ENCODE results near the gene ATP4A. TPM values are rescaled to one million over a fixed set of nuclear protein-coding genes. Genes with fewer than 3 reads are reported as not detected.

Gene ATP4A
- polyA plus RNA-seq, 1 donor, result not detected

DNA sequence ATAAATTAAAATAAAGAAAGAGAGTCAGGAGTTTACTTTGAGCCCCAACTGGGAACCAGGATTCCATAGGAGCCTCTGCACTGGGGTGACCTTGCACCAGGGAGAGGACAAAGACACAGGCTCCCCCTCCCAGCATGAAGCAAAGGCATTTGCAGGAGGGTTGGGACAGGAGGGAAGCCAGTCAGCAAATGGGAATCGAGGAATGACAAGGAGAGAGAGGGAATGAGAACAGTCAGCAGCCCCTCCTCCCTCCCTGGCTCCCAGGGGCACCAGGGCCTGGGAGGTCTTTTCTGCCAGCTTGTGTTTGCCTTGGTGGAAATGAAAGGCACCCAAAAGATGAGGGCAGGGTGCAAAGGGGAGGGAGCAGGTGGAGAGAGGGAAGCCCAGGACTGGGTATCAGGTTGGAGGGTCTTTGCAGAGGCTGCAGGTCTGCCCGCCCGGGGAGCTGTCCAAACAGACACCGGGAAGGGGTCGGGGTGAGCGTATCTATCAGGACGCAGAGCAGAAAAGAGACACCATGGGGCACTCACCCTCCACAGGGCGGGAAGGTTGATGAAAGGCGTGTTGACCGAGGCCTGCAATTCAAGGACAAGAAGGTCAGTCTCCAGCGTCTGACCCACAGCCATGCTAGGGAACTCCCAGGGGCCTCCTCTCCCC lies 39.1 kb downstream of the ATP4A start:
- DNase-seq (ENCODE audit: low read depth), result no peak

DNA sequence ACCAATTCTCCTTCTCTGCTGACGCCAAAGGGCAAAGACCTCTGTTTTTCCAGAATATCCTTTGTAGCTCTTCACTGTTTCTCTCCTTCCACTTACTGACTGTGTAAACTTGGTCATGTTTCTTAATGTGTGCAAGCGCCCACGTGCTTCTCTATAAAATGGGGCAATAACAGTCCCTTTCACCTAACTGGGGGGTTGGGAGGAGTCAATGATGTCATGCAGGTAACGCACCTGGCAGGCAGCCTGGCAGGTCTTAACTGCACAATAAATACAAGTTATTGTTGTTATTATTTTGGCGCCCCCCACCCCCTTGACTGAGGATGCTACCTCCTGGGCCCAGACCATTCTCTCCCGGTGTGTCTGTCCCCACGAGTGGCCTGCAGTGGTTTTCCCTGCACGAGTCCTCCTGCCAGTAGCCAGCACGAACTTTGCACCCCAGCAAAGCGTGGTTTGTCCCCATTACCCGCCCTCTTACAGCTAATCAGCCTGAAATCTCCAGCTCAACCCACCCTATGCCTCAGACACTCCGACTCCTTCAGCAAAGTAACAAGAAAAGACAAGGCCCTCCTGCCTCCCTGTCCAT lies 40.6 kb downstream of the ATP4A start:
- no peak for DNase-seq (ENCODE audit: low read depth)

DNA sequence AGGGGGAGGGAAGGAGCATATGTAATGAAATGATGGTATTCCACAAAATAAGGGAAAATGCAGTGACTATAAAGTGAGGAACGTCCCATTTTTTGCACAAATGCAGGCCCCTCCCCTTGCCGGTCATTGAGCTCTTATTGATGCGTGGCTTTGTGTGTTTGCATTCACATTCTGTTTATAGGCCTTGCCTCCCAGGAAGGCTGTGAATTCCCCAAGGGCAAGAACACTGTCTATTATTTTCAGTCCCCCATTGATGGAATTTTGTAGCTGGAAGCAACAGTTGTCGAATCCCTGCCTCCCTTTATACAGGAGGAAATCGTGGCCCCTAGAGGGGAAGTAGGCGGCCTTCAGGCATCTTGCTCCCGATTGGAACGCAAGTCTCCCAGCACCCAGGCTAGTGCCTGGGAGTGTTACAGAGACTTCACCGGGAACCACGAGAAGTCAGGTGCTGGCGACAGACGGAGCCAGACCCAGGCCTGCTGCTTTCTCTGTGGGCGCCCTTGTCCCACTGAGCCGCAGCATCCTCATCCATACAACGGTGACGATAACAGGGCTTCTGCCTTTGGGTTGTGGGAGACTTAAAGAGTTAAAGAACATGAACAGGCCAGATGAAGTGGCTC lies 42.2 kb downstream of the ATP4A start:
- DNase-seq (ENCODE audit: low read depth), result no peak

DNA sequence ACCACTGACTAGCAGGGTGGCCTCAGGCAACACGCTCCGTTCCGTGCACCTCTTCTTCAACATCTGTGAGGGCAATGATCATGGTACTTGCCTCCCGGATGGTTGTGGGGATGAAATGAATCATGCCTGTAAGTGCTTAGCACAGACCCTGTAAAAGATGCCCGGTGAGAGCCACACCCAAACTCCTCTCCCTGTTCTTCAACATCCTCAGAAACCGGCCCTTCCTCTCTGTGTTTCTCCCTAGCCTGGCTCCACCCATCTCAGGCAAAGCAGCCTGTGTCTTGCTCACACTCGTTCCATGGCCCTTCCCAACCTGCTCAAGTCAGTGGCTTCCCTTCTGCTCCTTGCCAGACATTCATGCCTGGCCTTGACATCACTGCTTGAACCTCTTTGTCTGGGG lies 44.2 kb downstream of the ATP4A start:
- no peak for DNase-seq (ENCODE audit: low read depth)

DNA sequence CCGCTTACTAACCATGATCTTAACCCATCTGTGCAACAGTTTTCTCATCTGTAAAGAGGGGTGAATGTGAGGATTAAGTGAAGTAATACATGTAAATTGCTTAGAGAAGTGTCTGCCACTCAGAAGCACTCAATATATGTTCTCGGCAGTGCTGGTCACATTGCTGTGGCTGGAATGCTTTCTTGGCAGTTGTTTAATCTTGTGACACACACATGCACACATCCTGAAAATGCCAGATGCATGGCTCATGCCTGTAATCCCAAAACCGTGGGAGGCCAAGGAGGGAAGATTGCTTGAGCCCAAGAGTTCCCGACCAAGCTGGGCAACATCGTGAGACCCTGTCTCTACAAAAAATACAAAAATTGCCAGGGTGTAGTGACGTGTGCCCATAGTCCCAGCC lies 45.1 kb downstream of the ATP4A start:
- DNase-seq (ENCODE audit: low read depth), result no peak

DNA sequence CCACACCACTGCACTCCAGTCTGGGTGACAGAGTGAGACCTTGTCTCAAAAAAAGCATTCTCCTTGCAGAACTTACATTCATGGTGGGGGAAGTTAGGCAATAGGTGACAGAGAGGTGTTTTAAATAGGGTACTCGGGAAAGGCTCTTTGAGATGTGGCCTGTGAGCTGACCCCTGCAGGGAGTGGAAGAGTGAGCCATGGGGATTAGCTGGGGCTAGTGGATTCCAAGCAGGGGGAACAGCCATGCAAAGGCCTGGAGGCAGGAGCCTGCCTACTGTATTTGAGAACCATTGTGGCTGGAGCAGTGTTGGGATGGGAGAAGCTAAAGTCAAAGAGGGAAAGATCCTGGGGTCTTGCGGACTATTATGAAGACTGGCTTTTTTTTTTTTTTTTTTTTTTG lies 46.1 kb downstream of the ATP4A start:
- DNase-seq (ENCODE audit: low read depth), result no peak

DNA sequence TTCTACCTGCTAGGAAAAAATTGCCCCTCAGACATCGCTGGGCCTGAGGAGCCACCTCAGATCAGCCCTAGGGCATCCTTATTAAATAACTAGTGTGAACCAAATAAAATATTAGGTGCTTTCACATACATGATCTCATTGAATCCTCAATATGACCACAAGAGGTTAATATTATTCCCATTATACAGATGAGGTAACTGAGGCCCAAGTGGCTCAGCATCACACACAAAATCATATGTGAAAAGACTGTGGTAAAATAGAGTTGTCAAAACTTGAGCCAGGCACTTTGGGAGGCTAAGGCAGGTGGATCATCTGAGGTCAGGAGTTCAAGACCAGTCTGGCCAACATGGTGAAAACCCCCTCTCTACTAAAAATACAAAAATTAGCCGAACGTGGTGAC lies 47.1 kb downstream of the ATP4A start:
- no peak for DNase-seq (ENCODE audit: low read depth)

DNA sequence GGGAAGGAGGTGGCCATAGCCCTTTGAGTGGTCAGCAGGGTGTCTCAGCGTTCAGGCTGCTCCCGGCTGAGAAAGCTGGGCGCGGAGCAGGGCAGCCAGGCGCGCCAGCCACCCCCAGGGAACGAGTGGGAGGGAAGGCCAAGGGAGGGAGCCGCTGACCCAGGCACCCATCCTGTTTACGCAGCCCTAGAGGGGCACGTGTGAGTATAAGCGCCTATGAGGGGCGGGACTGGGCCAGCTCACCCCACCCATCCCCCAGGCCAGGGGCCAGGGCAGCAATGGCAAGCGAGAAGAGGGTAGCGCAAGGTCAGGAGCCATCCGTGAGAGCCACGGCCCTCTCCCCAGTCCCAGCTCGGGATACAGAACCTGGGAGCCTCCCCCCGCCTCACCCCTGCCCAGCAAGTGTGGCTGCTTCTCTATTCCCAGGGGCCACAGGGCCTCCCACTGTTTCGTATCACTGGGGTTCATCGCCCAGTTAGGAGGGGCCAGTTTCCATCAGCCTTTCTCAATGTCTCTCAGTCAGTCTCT lies 49.1 kb downstream of the ATP4A start:
- no peak for DNase-seq (ENCODE audit: low read depth)

DNA sequence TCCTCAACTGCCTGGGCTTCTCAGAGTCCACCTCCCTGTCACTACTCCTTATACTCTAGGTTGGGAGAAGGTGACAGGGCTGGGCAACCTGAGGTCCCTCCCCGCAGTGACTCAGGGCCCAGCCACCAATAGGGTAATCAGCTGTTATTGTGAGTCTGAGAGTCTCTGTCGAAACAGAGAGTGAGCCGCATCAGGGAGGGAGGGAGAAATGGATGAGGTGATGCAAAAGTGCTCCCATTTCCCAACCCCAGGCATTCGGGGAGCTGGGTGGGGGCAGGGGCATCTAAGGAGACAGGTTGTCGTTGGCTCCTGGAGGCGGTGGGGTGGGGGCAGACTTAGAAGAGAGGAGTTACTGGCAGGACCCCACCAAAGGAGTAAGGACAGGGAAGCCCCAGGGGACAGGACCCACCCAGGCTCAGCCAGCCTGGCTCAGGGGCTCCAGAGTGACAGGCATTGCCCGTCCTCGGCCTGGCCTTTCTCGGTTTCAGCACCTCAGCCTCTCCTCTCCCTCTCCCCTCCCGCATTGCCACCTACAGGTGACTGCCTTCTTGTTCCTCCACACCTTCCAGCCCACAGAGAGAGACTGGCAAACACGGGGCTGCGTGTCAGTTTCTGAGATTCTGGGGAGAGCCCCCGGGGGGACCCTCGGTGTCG lies 49.7 kb downstream of the ATP4A start, which contains the start of gene DMKN:
Gene DMKN, minus strand, starts transcription at position 22 of the 654 bp plus-strand sequence. CDS start 174 bp downstream, outside the sequence.
- no peak for DNase-seq (ENCODE audit: low read depth)

DNA sequence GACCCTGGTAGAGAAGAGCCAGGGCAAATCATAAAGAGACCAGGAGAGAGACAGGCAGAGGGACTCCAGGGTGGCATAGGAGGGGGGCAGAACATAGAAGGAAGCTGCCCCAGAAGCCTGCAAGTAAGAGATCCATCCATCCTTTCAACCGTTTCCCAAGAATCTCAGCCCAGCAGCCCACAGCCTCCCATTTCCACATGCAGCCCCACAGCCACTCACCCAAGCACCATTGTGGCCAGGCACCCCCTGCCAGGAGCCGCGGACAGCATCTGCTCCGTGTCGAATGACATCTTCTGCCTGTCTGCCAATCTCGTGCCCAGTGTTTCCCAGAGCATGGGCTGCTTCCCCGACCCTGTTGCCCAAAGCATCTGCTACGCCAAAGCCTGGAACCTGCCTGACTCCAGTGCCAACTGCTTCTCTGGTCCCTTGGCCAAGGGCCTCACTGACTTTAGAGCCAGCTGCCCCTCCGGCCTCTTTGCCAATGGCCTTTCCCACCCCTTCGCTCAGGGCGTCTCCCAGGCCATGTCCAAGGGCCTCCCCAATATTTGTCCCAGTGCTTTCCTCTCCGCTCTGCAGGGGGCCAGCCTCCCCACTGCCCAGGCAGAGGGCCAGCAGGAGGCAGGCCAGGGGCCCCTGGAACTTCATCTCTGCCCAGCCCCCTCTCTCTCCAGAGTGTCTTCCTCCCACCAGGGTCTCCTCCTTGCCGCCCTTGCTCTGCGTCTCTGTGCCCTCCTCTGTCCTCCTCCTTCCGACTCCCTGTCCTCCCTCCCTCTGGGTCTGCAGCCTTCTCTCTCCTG lies 50.4 kb downstream of the ATP4A start:
- DNase-seq (ENCODE audit: low read depth), result no peak

DNA sequence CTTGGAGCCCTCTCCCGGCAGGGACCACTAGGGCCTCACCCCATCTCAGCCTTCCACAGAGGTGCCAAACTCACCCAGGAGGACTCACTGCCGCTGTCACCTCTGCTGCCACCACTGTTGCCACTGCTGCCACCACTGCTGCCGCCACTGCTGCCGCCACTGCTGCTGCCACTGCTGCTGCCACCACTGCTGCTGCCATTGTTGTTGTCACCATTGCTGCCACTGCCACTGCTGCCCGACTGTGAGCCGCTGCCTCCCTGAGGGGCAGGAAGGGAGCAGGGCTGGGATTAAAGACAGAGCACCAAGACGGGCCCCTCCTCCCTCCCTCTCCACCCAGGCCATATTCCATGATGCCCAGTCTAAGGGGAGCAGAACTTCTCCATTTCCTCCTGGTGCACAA lies 52.1 kb downstream of the ATP4A start:
- no peak for DNase-seq (ENCODE audit: low read depth)

DNA sequence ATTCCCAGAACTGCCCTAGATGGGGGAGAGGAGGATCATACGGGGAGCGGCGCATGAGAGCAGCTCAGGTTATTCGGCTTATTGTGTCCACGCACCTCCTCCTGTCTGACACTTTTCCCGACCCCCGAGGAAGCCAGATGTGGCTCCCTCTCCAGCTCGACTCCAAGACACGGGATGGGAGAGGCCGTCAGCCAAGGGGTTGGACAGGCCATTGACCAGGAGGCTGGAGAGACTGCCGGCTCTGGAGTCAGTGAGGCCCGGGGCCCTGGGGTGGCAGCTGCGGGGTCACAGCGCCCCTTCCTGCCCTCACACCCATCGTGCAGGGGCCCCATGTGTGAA lies 52.9 kb downstream of the ATP4A start:
- DNase-seq (ENCODE audit: low read depth), result no peak

DNA sequence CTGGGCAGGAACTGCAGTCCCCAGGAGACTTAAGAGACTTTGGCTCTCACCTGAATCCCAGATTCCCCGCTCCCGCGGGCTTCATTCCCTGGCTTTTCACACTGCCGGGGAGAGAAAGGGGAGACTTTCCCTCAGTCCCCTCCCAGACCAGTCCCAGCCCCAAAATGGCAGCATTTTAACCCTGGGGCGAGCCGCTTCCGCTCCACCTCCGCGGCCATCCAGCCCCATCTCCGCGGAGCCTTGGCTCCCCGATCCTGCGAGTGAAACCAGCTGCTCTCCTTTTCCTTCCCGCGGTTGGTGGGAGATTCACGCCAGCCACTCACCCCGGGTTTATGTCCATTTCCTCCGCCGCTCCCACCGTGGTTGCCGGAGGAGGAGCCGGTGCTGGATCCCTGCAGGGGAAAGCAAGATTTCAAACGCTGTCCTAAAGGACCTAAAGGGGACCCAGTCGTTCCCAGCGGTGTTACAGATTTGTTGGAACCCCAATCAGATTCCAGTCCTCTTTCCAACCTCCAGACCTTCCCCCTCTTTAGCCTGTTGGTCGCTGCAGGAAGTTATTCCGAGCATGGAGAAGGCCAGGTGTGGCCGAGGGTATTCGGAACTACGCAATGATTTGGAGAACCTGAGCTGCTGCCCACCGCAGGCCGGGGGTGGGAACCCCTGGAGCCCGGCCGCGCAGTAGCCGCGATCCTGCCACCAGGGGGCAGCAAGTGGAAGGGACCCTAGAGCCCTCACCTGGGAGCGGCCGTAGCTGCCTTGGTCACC lies 53.4 kb downstream of the ATP4A start:
- DNase-seq (ENCODE audit: low read depth), result no peak

DNA sequence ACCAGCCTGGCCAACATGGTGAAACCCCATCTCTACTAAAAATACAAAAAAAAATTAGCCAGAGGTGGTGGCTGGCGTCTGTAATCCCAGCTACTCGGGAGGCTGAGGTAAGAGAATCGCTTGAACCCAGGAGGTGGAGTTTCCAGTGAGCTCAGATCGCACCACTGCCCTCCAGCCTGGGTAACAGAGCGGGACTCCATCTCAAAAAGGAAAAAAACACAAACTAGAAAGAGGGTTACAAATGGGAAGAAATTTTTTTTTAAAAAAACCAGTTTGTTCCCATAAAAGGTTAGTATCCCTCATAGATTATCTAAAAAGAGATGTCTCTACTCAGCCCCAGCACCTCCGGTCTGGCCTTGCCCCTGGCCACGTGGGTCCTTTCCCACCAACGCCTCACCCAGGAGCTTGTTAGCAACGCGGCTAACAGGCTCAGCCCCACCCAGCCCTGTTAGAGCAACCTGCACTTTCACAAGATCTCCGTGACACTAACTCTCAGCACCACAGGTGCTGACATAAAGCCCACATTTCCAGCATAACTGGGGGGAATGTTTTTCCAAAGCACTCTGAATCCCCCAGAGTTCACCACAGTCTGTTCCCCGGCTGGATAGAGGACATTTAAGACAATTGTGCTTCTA lies 54.3 kb downstream of the ATP4A start:
- DNase-seq (ENCODE audit: low read depth), result no peak

DNA sequence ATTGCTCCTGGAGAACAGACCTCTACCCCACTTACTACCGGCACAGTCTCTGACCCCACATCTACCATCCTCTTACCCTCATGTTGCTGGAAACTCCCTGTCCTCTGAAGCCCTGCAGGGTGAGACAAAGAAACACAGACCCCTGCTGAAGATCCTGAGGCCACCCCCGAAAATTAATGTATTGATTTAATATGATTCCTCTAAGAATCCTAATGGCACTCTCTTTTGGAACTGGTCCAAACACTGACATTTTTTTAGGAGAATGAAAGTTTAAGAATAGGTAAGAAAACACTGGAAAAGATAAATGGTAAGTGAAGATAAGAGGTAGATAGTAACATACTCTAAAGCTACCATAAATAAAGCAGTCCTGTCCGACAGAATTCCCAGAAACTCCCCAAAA lies 55.3 kb downstream of the ATP4A start:
- DNase-seq (ENCODE audit: low read depth), result no peak

DNA sequence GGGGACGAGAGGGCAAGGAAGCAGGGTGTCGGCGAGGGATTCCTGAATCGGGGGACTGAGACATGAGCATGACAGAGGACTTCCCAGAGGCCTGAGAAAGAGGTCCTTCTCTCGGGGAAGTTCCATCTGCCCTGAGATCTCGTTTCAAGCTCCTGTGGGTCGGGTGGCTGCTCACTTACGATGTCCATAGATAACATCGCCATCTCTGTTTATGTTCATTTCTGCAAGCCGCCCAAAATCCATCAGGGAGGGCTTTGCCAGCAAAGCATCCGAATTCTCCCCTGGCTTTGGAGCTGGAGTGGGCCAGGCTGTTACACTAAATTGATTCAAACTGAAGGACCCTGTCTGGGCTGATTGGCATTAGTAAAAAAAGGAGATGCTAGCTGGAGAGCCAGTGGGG lies 55.9 kb downstream of the ATP4A start:
- DNase-seq (ENCODE audit: low read depth), result no peak

DNA sequence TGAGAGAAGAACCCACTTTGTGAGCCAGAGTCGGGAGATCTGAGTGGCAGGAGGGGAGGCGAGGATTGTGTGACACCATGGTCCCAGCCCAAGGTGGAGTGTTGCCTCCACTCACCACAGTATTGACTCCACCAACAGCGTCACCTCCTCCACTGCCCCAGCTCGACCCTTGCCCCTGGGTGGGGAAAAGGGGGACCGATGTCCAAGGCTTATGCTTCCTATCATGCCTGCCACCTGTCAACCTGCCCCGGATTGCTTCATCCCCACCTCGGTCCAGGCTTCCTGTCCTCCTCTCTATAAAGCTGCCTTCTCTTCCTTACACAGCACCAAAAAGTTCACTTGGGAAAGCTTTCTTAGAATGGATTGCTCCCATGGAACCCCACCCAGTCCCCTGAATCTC lies 57.4 kb downstream of the ATP4A start:
- DNase-seq (ENCODE audit: low read depth), result no peak

DNA sequence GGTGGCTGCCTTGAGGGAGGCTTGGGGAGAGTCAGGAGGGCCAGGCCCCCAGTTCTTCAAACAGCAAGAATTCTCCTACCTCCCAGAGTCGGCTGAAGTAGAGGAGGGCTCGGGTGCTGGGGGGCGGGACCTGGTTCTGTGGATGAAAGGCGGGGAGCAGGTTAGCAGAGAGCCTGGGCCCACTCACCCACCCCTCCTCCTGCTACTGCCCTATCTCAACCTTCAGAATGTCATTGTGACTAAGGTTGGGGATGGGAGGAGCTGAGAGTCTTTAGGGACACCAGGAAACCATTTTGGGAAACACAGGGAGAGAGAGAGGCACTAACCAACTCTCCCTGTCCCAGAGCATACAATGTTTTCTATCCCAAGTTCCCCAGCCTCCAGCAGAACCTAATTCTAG lies 60.7 kb downstream of the ATP4A start:
- DNase-seq (ENCODE audit: low read depth), result no peak

DNA sequence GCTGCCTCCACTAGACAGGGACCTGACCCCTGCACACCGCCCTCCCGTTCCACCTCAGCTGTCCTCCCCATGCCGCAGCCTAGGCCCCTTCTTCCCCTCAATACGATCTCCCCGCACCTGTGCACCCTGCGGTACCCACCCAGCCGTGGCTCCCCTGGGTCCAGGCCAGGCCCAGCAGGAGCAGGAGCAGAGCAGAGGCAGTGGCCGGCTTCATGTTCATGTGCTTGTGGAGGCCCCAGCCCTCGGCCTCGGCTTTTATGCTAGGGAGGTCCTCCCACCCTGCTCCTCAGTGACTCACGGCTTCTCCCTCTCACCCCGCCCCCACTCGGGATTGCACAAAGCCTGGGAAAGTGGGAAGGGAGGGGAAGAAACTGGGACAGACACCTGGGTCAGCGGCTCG lies 61.8 kb downstream of the ATP4A start:
- no peak for DNase-seq (ENCODE audit: low read depth)

DNA sequence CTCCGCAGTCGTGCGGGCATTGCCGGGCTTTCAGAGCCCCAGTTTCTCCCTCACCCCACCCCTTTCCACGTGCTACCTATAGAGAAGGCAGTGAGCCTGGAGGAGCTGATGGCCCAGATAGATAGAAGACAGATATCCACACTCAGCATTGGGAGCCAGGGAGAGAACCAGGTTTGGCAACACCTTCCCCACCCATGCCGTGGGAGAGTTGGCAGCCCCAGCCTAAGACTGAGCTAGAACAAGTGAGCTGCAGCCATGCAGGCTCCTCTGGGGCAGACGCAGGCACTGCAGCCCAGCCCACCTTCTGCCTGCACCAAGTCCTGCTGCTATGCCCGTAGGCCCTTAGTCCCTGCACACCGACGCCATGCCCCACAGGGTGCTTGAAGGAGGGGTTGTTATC lies 62.8 kb downstream of the ATP4A start:
- DNase-seq (ENCODE audit: low read depth), result no peak
